ENCODE data around the gene VSIG2. TPM values are rescaled to one million over a fixed set of nuclear protein-coding genes. Genes with fewer than 3 reads are reported as not detected.
"Not testable (repeated sequence)": the region's sequence is repeated elsewhere in the genome, so short reads cannot be mapped to it uniquely, and the experiment has no call there.

VSIG2 gene
- not detected in 2 replicates for total RNA-seq (2014; rRNA removed; shearing (Covaris generic))

GRCh38 chr11:124751741-124752470, at the start of gene VSIG2:
Gene VSIG2 (minus strand): TSS chr11:124752255. CDS start chr11:124752137, 118 bp downstream.
- DNase-seq (ENCODE audit: low read depth), result no peak

- peak; percentile 65 for DNase-seq (ENCODE audit: low read depth)
Measured at GRCh38 chr11:124801014-124801413, 49.0 kb upstream of the VSIG2 start.

- DNase-seq (ENCODE audit: low read depth), result peak; percentile 83
Measured at GRCh38 chr11:124800226-124800929, 48.3 kb upstream of the VSIG2 start, which contains the start of gene MSANTD2. Gene MSANTD2 (minus strand): TSS chr11:124800406. CDS start chr11:124800380, 26 bp downstream.

GRCh38 chr11:124799348-124800225, 47.5 kb upstream of the VSIG2 start:
- DNase-seq (ENCODE audit: low read depth), result peak; percentile 27

- peak; percentile 76 for DNase-seq (ENCODE audit: low read depth)
Measured at GRCh38 chr11:124798991-124799347, 46.9 kb upstream of the VSIG2 start.

- no peak for DNase-seq (ENCODE audit: low read depth)
Measured at GRCh38 chr11:124796312-124796711, 44.3 kb upstream of the VSIG2 start.

- DNase-seq (ENCODE audit: low read depth), result peak; percentile 48
Measured at GRCh38 chr11:124793466-124794278, 41.6 kb upstream of the VSIG2 start.

- DNase-seq (ENCODE audit: low read depth), result no peak
Measured at GRCh38 chr11:124791626-124792341, 39.7 kb upstream of the VSIG2 start.

GRCh38 chr11:124788521-124788920, 36.5 kb upstream of the VSIG2 start:
- DNase-seq (ENCODE audit: low read depth), result no peak

- no peak for DNase-seq (ENCODE audit: low read depth)
Measured at GRCh38 chr11:124784051-124784450, 32.0 kb upstream of the VSIG2 start.

GRCh38 chr11:124783002-124783401, 30.9 kb upstream of the VSIG2 start:
- DNase-seq (ENCODE audit: low read depth), result no peak

GRCh38 chr11:124779568-124779967, 27.5 kb upstream of the VSIG2 start:
- no peak for DNase-seq (ENCODE audit: low read depth)

- no peak for DNase-seq (ENCODE audit: low read depth)
Measured at GRCh38 chr11:124778281-124778680, 26.2 kb upstream of the VSIG2 start.

GRCh38 chr11:124776865-124777645, 25.0 kb upstream of the VSIG2 start:
- DNase-seq (ENCODE audit: low read depth), result no peak

- DNase-seq (ENCODE audit: low read depth), result not testable (repeated sequence)
Measured at GRCh38 chr11:124770959-124771358, 18.9 kb upstream of the VSIG2 start.

GRCh38 chr11:124769806-124770774, 18.0 kb upstream of the VSIG2 start:
- DNase-seq (ENCODE audit: low read depth), result peak; percentile 62

- no peak for DNase-seq (ENCODE audit: low read depth)
Measured at GRCh38 chr11:124768914-124769313, 16.9 kb upstream of the VSIG2 start.

GRCh38 chr11:124766156-124766555, 14.1 kb upstream of the VSIG2 start:
- no peak for DNase-seq (ENCODE audit: low read depth)
